GM12878 (cell line): ENCODE measurements around the gene ITSN1. TPM values are rescaled to one million over a fixed set of nuclear protein-coding genes. Genes with fewer than 3 reads are reported as not detected.

Experiments used
- ATAC-seq: fragments of 200-7000 bp; cut with Tn5 transposase; 3 replicates; pipeline ENCODE4 v1.9.1; 2020; ENCODE audit warnings: mild to moderate bottlenecking, moderate library complexity
- BruUV-seq: library from RNA; stranded (reverse); fragments of 400-500 nt; replicated peaks from 2 replicates; lab custom pipeline; 2021; lab: Mats Ljungman, UMichigan
- CTCF ChIA-PET: fragments of 300-600 bp; sonication (Branson Sonifier 250); formaldehyde crosslinking; extraction: SDS; loops from one replicate; lab custom pipeline; 2021; ENCODE audit warnings: inconsistent platforms; lab: Yijun Ruan, JAX
- POLR2A ChIA-PET: fragments of 350-600 bp; formaldehyde crosslinking; extraction: SDS; loops from one replicate; lab custom pipeline; 2021; ENCODE audit warnings: inconsistent platforms; lab: Charles Lee
- RAD21 ChIA-PET: fragments of 300-600 bp; sonication (Branson Sonifier 250); formaldehyde crosslinking; loops from one replicate; lab custom pipeline; 2023; ENCODE audit warnings: antibody characterized with exemption; ENCODE audit not compliant: unreplicated experiment; lab: Charles Lee
- SMC1A ChIA-PET: fragments of 300-600 bp; sonication (Branson Sonifier 250); formaldehyde crosslinking; loops from one replicate; lab custom pipeline; 2023; ENCODE audit not compliant: unreplicated experiment, uncharacterized antibody; lab: Charles Lee
- DNase-seq: peaks from one replicate; pipeline ENCODE4 v3.0.0-alpha.2; 2011; ENCODE audit warnings: low read depth, low spot score
- FAIRE-seq: peaks from 3 replicates; lab custom pipeline; 2011; peaks lifted over from hg19 to GRCh38; lab: Jason Lieb, UNC
- H2AFZ ChIP-seq: 2 replicates; pipeline ENCODE4 v1.6.0; 2011; ENCODE audit warnings: low read depth, low read length, control low read depth; ENCODE audit not compliant: control insufficient read depth
- H3K27ac ChIP-seq: 2 replicates; pipeline ENCODE4 v1.5.1; 2011; ENCODE audit warnings: control low read depth; ENCODE audit not compliant: control insufficient read depth, insufficient read depth
- H3K27me3 ChIP-seq, 2 experiments: replicated peaks in 1 of 2; 2 replicates each; pipeline versions ENCODE4 v1.6.0 to v1.6.1; 2011; ENCODE audit warnings: low read length in 1 of 2; ENCODE audit not compliant: control insufficient read depth in 2 of 2, insufficient read depth in 2 of 2
- H3K36me3 ChIP-seq, 2 experiments: 2 replicates each; pipeline ENCODE4 v1.5.1; 2011; ENCODE audit warnings: low read length in 1 of 2; ENCODE audit not compliant: control insufficient read depth in 2 of 2, insufficient read depth in 2 of 2
- H3K4me1 ChIP-seq: 2 replicates; pipeline ENCODE4 v1.6.1; 2011; ENCODE audit warnings: mild to moderate bottlenecking, low read length, moderate library complexity, mixed read lengths; ENCODE audit not compliant: control insufficient read depth, insufficient read depth
- H3K4me2 ChIP-seq: 2 replicates; pipeline ENCODE4 v1.6.0; 2011; ENCODE audit warnings: control low read depth; ENCODE audit not compliant: control insufficient read depth, insufficient read depth
- H3K4me3 ChIP-seq: fragments of 200-600 bp; sonication (generic); 2 replicates; pipeline ENCODE4 v1.5.1; 2016
- H3K79me2 ChIP-seq: 2 replicates; pipeline ENCODE4 v1.6.0; 2011; ENCODE audit warnings: low read length; ENCODE audit not compliant: control insufficient read depth, insufficient read depth
- H3K9ac ChIP-seq: 2 replicates; pipeline ENCODE4 v1.8.0; 2011; ENCODE audit warnings: low read length, control low read depth, mixed read lengths; ENCODE audit not compliant: control insufficient read depth, insufficient read depth
- H3K9me3 ChIP-seq: replicated peaks from 3 replicates; pipeline ENCODE4 v1.5.1; 2011; ENCODE audit warnings: mild to moderate bottlenecking, low read length; ENCODE audit not compliant: control insufficient read depth, insufficient read depth
- H4K20me1 ChIP-seq: 2 replicates; pipeline ENCODE4 v1.6.0; 2011; ENCODE audit not compliant: control insufficient read depth, insufficient read depth
- HDAC6 ChIP-seq: fragments of 200-600 bp; sonication (generic); IDR thresholded peaks from one replicate; pipeline ENCODE4 v1.8.0; 2017; ENCODE audit warnings: antibody characterized with exemption; ENCODE audit not compliant: unreplicated experiment
- RFX5 ChIP-seq: IDR thresholded peaks from 2 replicates; pipeline ENCODE4 v1.6.1; 2011; ENCODE audit warnings: low read depth, low read length, improper control_type of control experiment
- SMAD5 ChIP-seq: IDR thresholded peaks from 2 replicates; pipeline ENCODE4 v1.6.1; 2016; ENCODE audit warnings: antibody characterized with exemption, low read depth
- STAT1 ChIP-seq: fragments of 450-650 bp; conservative IDR thresholded peaks from 2 replicates; pipeline ENCODE4 v1.6.1; 2014; ENCODE audit warnings: antibody characterized with exemption, mild to moderate bottlenecking
- ZNF24 ChIP-seq: fragments of 450-650 bp; IDR thresholded peaks from 2 replicates; pipeline ENCODE4 v1.6.1; 2017; ENCODE audit warnings: antibody characterized with exemption, mild to moderate bottlenecking
- ZNF384 ChIP-seq: IDR thresholded peaks from 2 replicates; pipeline ENCODE4 v1.6.1; 2012; ENCODE audit warnings: low read depth, mild to moderate bottlenecking, low read length, improper control_type of control experiment, borderline replicate concordance
- WGBS: methylation state at CpG from one replicate; pipeline ENCODE4 v1.1.6; 2016; ENCODE audit warnings: low lambda C conversion rate; ENCODE audit not compliant: insufficient replicate concordance, insufficient coverage; ENCODE audit errors: missing lambda C conversion rate; 5-methylcytosine and 5-hydroxymethylcytosine counted together
- in situ Hi-C: fragments of 300-500 bp; cut with MboI; formaldehyde crosslinking; loops from 9 replicates; pipeline ENCODE4 v1.14.3; 2018; ENCODE audit warnings: mixed read lengths
- intact Hi-C: fragments of 100-400 bp; cut with micrococcal nuclease; formaldehyde crosslinking; loops from one replicate; pipeline ENCODE4 v1.14.2; 2022; ENCODE audit not compliant: unreplicated experiment
- polyA plus RNA-seq, 11 experiments: library from polyadenylated mRNA; depleted of rRNA in 4 of 11; unstranded in 6 of 11; stranded (reverse) in 5 of 11; fragments of >200 nt; fragmentation: Nextera tagmentation in 4 of 11; fragmentation: Illumina TruSeq in 1 of 11; extraction: Ambion mirVana in 4 of 11; extraction: Trizol in 1 of 11; gene quantifications; 1 replicate in 1 of 11; 2 replicates in 10 of 11; pipeline versions ENCODE4 v1.2.1 to v1.2.3, GENCODE V29; 2011 to 2016; ENCODE audit warnings: inconsistent platforms in 2 of 11, missing spikeins in 2 of 11, low read depth in 1 of 11
- total RNA-seq, 4 experiments: library from RNA; depleted of rRNA in 3 of 4; stranded (reverse); fragments of >200 nt in 3 of 4; fragmentation: Illumina TruSeq in 1 of 4; extraction: Trizol in 1 of 4; gene quantifications; 2 replicates each; pipeline versions ENCODE4 v1.2.1 to v1.2.3, GENCODE V29; 2013 to 2021
- TF ChIP-seq, protein P1 (sequence below): fragments of 450-650 bp; IDR thresholded peaks from 2 replicates; pipeline ENCODE4 v1.6.1; 2017; ENCODE audit warnings: mild to moderate bottlenecking

Gene ITSN1
- total and polyA plus RNA-seq, 10 of the 15 experiments (the other 5 are each of a cell fraction or from before 2014, with no cell fraction given), result 0.89 to 10.6 (median 4.8) TPM

DNA sequence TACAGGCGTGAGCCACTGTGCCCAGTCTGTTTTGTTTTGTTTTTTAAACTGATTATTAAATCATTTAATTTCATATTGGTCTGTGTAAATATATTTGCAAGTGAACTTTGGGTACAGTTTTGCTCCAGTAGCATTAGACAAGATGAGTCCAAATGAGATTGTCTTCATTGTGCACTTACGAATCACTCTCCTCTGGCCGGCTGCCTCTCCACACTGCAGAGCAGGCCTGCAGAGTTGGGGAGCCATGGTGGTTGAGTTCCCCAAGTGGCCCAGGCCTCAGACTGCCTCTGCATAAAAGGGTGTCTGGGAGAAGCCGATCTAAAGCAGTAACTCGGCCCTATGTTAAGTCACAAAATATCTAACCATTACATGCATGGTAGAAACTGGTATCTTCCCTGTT, 198.5 kb downstream of the ITSN1 start:
- CTCF ChIA-PET, result no interaction called here
- no peak for FAIRE-seq
- no peak overlapping the region for H3K27ac ChIP-seq
- H3K79me2 ChIP-seq, result no peaks in the 10 kb centered on the region
- RAD21 ChIA-PET, result no interaction called here
- no peaks in the 10 kb centered on the region for H3K4me1 ChIP-seq
- in situ Hi-C loops, result no loop called here
- H3K4me3 ChIP-seq, result no peak overlapping the region
- H2AFZ ChIP-seq, result no peak overlapping the region
- no peak for TF ChIP-seq SMAD5
- TF ChIP-seq, all 136 proteins: peak for 0
- H3K27me3 ChIP-seq, result no peaks in the 10 kb centered on the region
- H3K9ac ChIP-seq, result no peak overlapping the region
- H3K4me2 ChIP-seq, result no peak overlapping the region
- 8% methylated on average over 5 of the region's 5 CpGs for WGBS
- ChIA-PET POLR2A (no interaction called here), SMC1A (no interaction called here)
- H3K36me3 ChIP-seq, result no peaks in the 10 kb centered on the region
- no peaks in the 10 kb centered on the region for H3K9me3 ChIP-seq
- intact Hi-C loops, result no loop called here
- no peaks in the 10 kb centered on the region for H4K20me1 ChIP-seq
- DNase-seq (no peak), ATAC-seq (no peak)
- BruUV-seq, result no TSS peak

DNA sequence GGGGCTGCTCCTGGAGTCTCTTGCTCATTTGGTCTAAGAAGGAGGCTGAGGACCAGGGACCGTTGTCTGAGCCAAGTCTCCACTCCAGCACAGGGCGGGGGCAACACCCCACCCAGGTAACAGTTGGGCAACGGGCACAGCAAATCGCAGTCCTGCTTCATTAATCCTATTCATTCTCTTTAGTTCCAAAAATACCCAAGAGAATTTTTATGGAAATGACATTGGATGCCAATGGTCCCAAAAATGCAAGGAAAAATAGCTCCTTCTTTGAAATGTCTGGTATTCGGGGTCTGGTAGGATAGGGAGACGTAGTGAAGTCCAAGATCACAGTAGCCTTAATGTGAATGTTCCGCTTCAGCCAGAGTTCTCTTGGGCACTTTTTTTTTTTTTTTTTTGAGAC, 199.3 kb downstream of the ITSN1 start:
- Histone ChIP-seq H3K4me1 (no peaks in the 10 kb centered on the region), H3K9me3 (no peaks in the 10 kb centered on the region; the same call in 2 of the 3 replicates), H3K4me3 (no peak overlapping the region), H4K20me1 (no peaks in the 10 kb centered on the region), H3K4me2 (no peak overlapping the region), H3K9ac (no peak overlapping the region), H2AFZ (no peak overlapping the region), H3K27ac (no peak overlapping the region), H3K79me2 (no peaks in the 10 kb centered on the region), H3K36me3 (no peaks in the 10 kb centered on the region), H3K27me3 (no peaks in the 10 kb centered on the region)
- TF ChIP-seq RFX5 (no peak), HDAC6 (no peak), ZNF24 (no peak), ZNF384 (no peak), STAT1 (no peak)
- TF ChIP-seq, protein P1, sequence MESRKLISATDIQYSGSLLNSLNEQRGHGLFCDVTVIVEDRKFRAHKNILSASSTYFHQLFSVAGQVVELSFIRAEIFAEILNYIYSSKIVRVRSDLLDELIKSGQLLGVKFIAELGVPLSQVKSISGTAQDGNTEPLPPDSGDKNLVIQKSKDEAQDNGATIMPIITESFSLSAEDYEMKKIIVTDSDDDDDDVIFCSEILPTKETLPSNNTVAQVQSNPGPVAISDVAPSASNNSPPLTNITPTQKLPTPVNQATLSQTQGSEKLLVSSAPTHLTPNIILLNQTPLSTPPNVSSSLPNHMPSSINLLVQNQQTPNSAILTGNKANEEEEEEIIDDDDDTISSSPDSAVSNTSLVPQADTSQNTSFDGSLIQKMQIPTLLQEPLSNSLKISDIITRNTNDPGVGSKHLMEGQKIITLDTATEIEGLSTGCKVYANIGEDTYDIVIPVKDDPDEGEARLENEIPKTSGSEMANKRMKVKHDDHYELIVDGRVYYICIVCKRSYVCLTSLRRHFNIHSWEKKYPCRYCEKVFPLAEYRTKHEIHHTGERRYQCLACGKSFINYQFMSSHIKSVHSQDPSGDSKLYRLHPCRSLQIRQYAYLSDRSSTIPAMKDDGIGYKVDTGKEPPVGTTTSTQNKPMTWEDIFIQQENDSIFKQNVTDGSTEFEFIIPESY, result no peak
- FAIRE-seq (no peak), DNase-seq (no peak), ATAC-seq (no peak)
- intact Hi-C loops (no loop called here), in situ Hi-C loops (no loop called here)
- ChIA-PET SMC1A (interaction anchor here (1.2 kb wide), 1 partner anchor 13 kb away, joined by 3 read pairs; no protein-coding TSS in a partner anchor), CTCF (interaction anchor here (0.9 kb wide), 1 partner anchor 81 kb away, joined by 3 read pairs; no protein-coding TSS in a partner anchor), RAD21 (interaction anchor here (0.7 kb wide), 1 partner anchor 15 kb away, joined by 4 read pairs; no protein-coding TSS in a partner anchor), POLR2A (interaction anchor here (0.7 kb wide), 1 partner anchor 98 kb away, joined by 3 read pairs; no protein-coding TSS in a partner anchor)
- no TSS peak for BruUV-seq
- WGBS, result 43% methylated on average over 7 of the region's 7 CpGs
